Subcutaneous abdominal adipose tissue (tissue), 5 donors: Measurements from ENCODE around the gene EDIL3.

ENCODE experiments used
- H3K27ac ChIP-seq: one replicate; pipeline ENCODE4 v1.7.0; 2013; ENCODE audit warnings: low read depth, mild to moderate bottlenecking, inconsistent platforms, low read length, moderate library complexity
- H3K27me3 ChIP-seq, 5 donors: one replicate each; pipeline ENCODE4 v1.7.0; 2013; ENCODE audit warnings: low read length in 5 of 5, inconsistent platforms in 1 of 5; ENCODE audit not compliant: control insufficient read depth in 5 of 5, insufficient read depth in 4 of 5
- H3K36me3 ChIP-seq, 5 donors: one replicate each; pipeline ENCODE4 v1.7.0; 2013; ENCODE audit warnings: low read length in 5 of 5; ENCODE audit not compliant: control insufficient read depth in 5 of 5, insufficient read depth in 5 of 5
- H3K4me1 ChIP-seq, 5 donors: one replicate each; pipeline ENCODE4 v1.7.0; 2013; ENCODE audit warnings: low read length in 5 of 5, mild to moderate bottlenecking in 3 of 5, moderate library complexity in 1 of 5; ENCODE audit not compliant: control insufficient read depth in 5 of 5, insufficient read depth in 5 of 5
- H3K4me3 ChIP-seq, 5 donors: one replicate each; pipeline ENCODE4 v1.7.0; 2013; ENCODE audit warnings: low read length in 5 of 5, low read depth in 1 of 5
- H3K9ac ChIP-seq, 5 donors: one replicate each; pipeline ENCODE4 v1.7.0; 2013; ENCODE audit warnings: low read length in 5 of 5, mild to moderate bottlenecking in 4 of 5, moderate library complexity in 3 of 5
- H3K9me3 ChIP-seq, 5 donors: one replicate each; pipeline ENCODE4 v1.7.0; 2013; ENCODE audit warnings: low read length in 5 of 5; ENCODE audit not compliant: control insufficient read depth in 5 of 5
- donor health status: healthy.
- donor health status: healthy.
- donor health status: healthy.
- donor health status: healthy.
- donor health status: healthy.

The EDIL3 gene

GRCh38 chr5:83913593-83913992 is 471.1 kb downstream of the EDIL3 start:
- no peak overlapping the region for H3K9ac ChIP-seq
- H3K27ac ChIP-seq, result no peak overlapping the region
- no peaks in the 10 kb centered on the region for H3K27me3 ChIP-seq
- H3K9me3 ChIP-seq, result no peaks in the 10 kb centered on the region
- H3K36me3 ChIP-seq, result no peaks in the 10 kb centered on the region
- H3K4me3 ChIP-seq, result no peak overlapping the region
- H3K4me1 ChIP-seq, result peaks cover 0 to 5% (median 0%) of the 10 kb centered on the region in 5 donors

- no peak overlapping the region for H3K27ac ChIP-seq
- H3K4me1 ChIP-seq, result peaks cover 0 to 5% (median 0%) of the 10 kb centered on the region in 5 donors
- H3K9me3 ChIP-seq, result peaks cover 0 to 2% (median 0%) of the 10 kb centered on the region in 5 donors
- no peaks in the 10 kb centered on the region for H3K27me3 ChIP-seq
- no peak overlapping the region for H3K9ac ChIP-seq
- no peak overlapping the region for H3K4me3 ChIP-seq
- H3K36me3 ChIP-seq, result no peaks in the 10 kb centered on the region
Measured at GRCh38 chr5:83911367-83911919, 473.2 kb downstream of the EDIL3 start.

GRCh38 chr5:83900306-83900705 is 484.4 kb downstream of the EDIL3 start:
- H3K27me3 ChIP-seq, result no peaks in the 10 kb centered on the region
- no peaks in the 10 kb centered on the region for H3K36me3 ChIP-seq
- no peak overlapping the region for H3K9ac ChIP-seq
- no peak overlapping the region for H3K4me3 ChIP-seq
- H3K9me3 ChIP-seq, result no peaks in the 10 kb centered on the region
- no peak overlapping the region for H3K27ac ChIP-seq
- H3K4me1 ChIP-seq, result no peaks in the 10 kb centered on the region

- Histone ChIP-seq H3K27me3 (no peaks in the 10 kb centered on the region), H3K27ac (no peak overlapping the region), H3K36me3 (no peaks in the 10 kb centered on the region), H3K9ac (no peak overlapping the region), H3K9me3 (no peaks in the 10 kb centered on the region), H3K4me1 (no peaks in the 10 kb centered on the region), H3K4me3 (no peak overlapping the region)
Measured at GRCh38 chr5:83899326-83899970, 485.2 kb downstream of the EDIL3 start.

GRCh38 chr5:83895860-83896259 is 488.8 kb downstream of the EDIL3 start:
- Histone ChIP-seq H3K27me3 (no peaks in the 10 kb centered on the region), H3K36me3 (no peaks in the 10 kb centered on the region), H3K9ac (no peak overlapping the region), H3K27ac (no peak overlapping the region), H3K4me3 (no peak overlapping the region), H3K9me3 (no peaks in the 10 kb centered on the region), H3K4me1 (no peaks in the 10 kb centered on the region)

- Histone ChIP-seq H3K9ac (no peak overlapping the region), H3K4me3 (no peak overlapping the region), H3K27ac (no peak overlapping the region), H3K9me3 (no peaks in the 10 kb centered on the region), H3K4me1 (no peaks in the 10 kb centered on the region), H3K27me3 (no peaks in the 10 kb centered on the region), H3K36me3 (no peaks in the 10 kb centered on the region)
Measured at GRCh38 chr5:83891261-83891660, 493.4 kb downstream of the EDIL3 start.
